Measurements from ENCODE around the gene ZNF358. TPM values are rescaled to one million over a fixed set of nuclear protein-coding genes. Genes with fewer than 3 reads are reported as not detected.

ZNF358 gene
- total and polyA plus RNA-seq, 4 donors: 12.3 to 96.0 (median 59.6) TPM

GRCh38 chr19:7554565-7554964 lies 38.7 kb downstream of the ZNF358 start:
- 83% methylated on average over 25 of the region's 28 CpGs for WGBS (ENCODE audit: insufficient coverage)
- H3K4me3 ChIP-seq (ENCODE audit: low read depth, low read length): no peak overlapping the region
- peaks cover 76% of the 10 kb centered on the region for H3K36me3 ChIP-seq (ENCODE audit: control insufficient read depth, insufficient read depth, low read length)
- peaks cover 16% of the 10 kb centered on the region for H3K4me1 ChIP-seq (ENCODE audit: control insufficient read depth, insufficient read depth, low read length)
- no peak for DNase-seq (ENCODE audit: low read depth in 4 of 6, low spot score in 6 of 6)
- H3K27ac ChIP-seq (ENCODE audit: low read depth, low read length): no peak overlapping the region
- H3K9me3 ChIP-seq (ENCODE audit: control insufficient read depth, insufficient read depth, low read length): no peaks in the 10 kb centered on the region
- no peaks in the 10 kb centered on the region for H3K27me3 ChIP-seq (ENCODE audit: control insufficient read depth, insufficient read depth, low read length)

GRCh38 chr19:7554990-7555864 lies 39.3 kb downstream of the ZNF358 start:
- H3K4me1 ChIP-seq (ENCODE audit: control insufficient read depth, insufficient read depth, low read length): peaks cover 16% of the 10 kb centered on the region
- 49% methylated on average over 55 of the region's 62 CpGs for WGBS (ENCODE audit: insufficient coverage)
- no peak overlapping the region for H3K27ac ChIP-seq (ENCODE audit: low read depth, low read length)
- no peak overlapping the region for H3K4me3 ChIP-seq (ENCODE audit: low read depth, low read length)
- H3K36me3 ChIP-seq (ENCODE audit: control insufficient read depth, insufficient read depth, low read length): peaks cover 73% of the 10 kb centered on the region
- peak in 1 of 6 donors; percentile 46 for DNase-seq (ENCODE audit: low read depth in 4 of 6, low spot score in 6 of 6)
- no peaks in the 10 kb centered on the region for H3K27me3 ChIP-seq (ENCODE audit: control insufficient read depth, insufficient read depth, low read length)
- H3K9me3 ChIP-seq (ENCODE audit: control insufficient read depth, insufficient read depth, low read length): no peaks in the 10 kb centered on the region

- 97% methylated on average over 52 of the region's 54 CpGs for WGBS (ENCODE audit: insufficient coverage)
- Histone ChIP-seq H3K4me1 (ENCODE audit: control insufficient read depth, insufficient read depth, low read length) (peaks cover 2% of the 10 kb centered on the region), H3K9me3 (ENCODE audit: control insufficient read depth, insufficient read depth, low read length) (no peaks in the 10 kb centered on the region), H3K27ac (ENCODE audit: low read depth, low read length) (no peak overlapping the region), H3K27me3 (ENCODE audit: control insufficient read depth, insufficient read depth, low read length) (no peaks in the 10 kb centered on the region), H3K4me3 (ENCODE audit: low read depth, low read length) (no peak overlapping the region), H3K36me3 (ENCODE audit: control insufficient read depth, insufficient read depth, low read length) (peaks cover 82% of the 10 kb centered on the region)
- no peak for DNase-seq (ENCODE audit: low read depth in 4 of 6, low spot score in 6 of 6)
These were observed 40.9 kb downstream of the ZNF358 start for GRCh38 chr19:7556696-7557315.

GRCh38 chr19:7558667-7559066 lies 42.8 kb downstream of the ZNF358 start:
- H3K27me3 ChIP-seq (ENCODE audit: control insufficient read depth, insufficient read depth, low read length): no peaks in the 10 kb centered on the region
- no peak overlapping the region for H3K4me3 ChIP-seq (ENCODE audit: low read depth, low read length)
- H3K27ac ChIP-seq (ENCODE audit: low read depth, low read length): no peak overlapping the region
- 97% methylated on average over 16 of the region's 18 CpGs for WGBS (ENCODE audit: insufficient coverage)
- no peak for DNase-seq (ENCODE audit: low read depth in 4 of 6, low spot score in 6 of 6)
- no peaks in the 10 kb centered on the region for H3K9me3 ChIP-seq (ENCODE audit: control insufficient read depth, insufficient read depth, low read length)
- H3K36me3 ChIP-seq (ENCODE audit: control insufficient read depth, insufficient read depth, low read length): peaks cover 86% of the 10 kb centered on the region
- H3K4me1 ChIP-seq (ENCODE audit: control insufficient read depth, insufficient read depth, low read length): no peaks in the 10 kb centered on the region

DNA sequence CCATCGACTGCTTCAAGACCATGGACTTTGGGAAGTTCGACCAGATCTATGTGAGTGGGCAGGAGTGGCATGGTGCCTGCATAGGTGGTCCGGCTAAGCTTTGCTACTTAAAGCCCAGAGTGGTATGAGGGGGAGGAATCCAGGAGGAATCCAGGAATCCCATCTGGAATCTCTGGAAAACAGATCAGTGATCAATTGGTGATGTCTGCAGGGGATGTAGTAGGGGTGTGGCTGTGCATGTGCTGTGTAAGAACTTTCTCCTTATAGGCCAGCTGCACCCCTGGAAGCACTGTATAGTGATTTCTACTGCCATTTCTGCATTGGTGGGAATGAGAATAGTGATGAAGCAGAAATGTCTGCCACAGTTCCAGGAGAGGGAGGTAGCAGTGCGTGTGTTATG lies 43.2 kb downstream of the ZNF358 start:
- H3K27me3 ChIP-seq (ENCODE audit: control insufficient read depth, insufficient read depth, low read length): no peaks in the 10 kb centered on the region
- H3K4me1 ChIP-seq (ENCODE audit: control insufficient read depth, insufficient read depth, low read length): no peaks in the 10 kb centered on the region
- no peak for DNase-seq (ENCODE audit: low read depth in 4 of 6, low spot score in 6 of 6)
- H3K4me3 ChIP-seq (ENCODE audit: low read depth, low read length): no peak overlapping the region
- WGBS (ENCODE audit: insufficient coverage): 75% methylated on average over 4 of the region's 4 CpGs
- no peak overlapping the region for H3K27ac ChIP-seq (ENCODE audit: low read depth, low read length)
- H3K36me3 ChIP-seq (ENCODE audit: control insufficient read depth, insufficient read depth, low read length): peaks cover 82% of the 10 kb centered on the region
- no peaks in the 10 kb centered on the region for H3K9me3 ChIP-seq (ENCODE audit: control insufficient read depth, insufficient read depth, low read length)

DNA sequence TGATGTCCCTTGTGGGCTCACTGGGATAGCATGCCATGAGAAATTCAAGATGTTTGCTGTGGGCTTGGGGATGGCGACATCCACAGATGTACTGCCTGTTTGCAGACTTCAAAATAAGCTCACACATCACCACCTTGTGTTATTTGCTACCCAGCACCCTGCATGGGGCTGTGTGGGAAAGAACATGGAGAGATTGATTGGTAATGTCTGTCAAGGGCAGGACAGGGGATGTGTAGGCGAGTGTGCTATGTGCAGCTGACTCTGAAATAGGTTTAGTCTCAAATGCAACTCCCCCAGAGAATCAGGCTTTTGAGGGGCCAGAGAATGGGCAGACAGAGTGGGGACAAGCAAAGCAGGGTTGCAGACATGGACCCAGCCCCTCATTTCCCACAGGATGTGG lies 44.4 kb downstream of the ZNF358 start:
- no peak overlapping the region for H3K4me3 ChIP-seq (ENCODE audit: low read depth, low read length)
- no peaks in the 10 kb centered on the region for H3K9me3 ChIP-seq (ENCODE audit: control insufficient read depth, insufficient read depth, low read length)
- H3K4me1 ChIP-seq (ENCODE audit: control insufficient read depth, insufficient read depth, low read length): no peaks in the 10 kb centered on the region
- 78% methylated on average over 1 of the region's 2 CpGs for WGBS (ENCODE audit: insufficient coverage)
- H3K27ac ChIP-seq (ENCODE audit: low read depth, low read length): no peak overlapping the region
- H3K27me3 ChIP-seq (ENCODE audit: control insufficient read depth, insufficient read depth, low read length): no peaks in the 10 kb centered on the region
- peaks cover 74% of the 10 kb centered on the region for H3K36me3 ChIP-seq (ENCODE audit: control insufficient read depth, insufficient read depth, low read length)
- no peak for DNase-seq (ENCODE audit: low read depth in 4 of 6, low spot score in 6 of 6)

- peaks cover 66% of the 10 kb centered on the region for H3K36me3 ChIP-seq (ENCODE audit: control insufficient read depth, insufficient read depth, low read length)
- no peak overlapping the region for H3K27ac ChIP-seq (ENCODE audit: low read depth, low read length)
- no peak overlapping the region for H3K4me3 ChIP-seq (ENCODE audit: low read depth, low read length)
- 87% methylated on average over 11 of the region's 17 CpGs for WGBS (ENCODE audit: insufficient coverage)
- no peaks in the 10 kb centered on the region for H3K27me3 ChIP-seq (ENCODE audit: control insufficient read depth, insufficient read depth, low read length)
- no peaks in the 10 kb centered on the region for H3K9me3 ChIP-seq (ENCODE audit: control insufficient read depth, insufficient read depth, low read length)
- no peak for DNase-seq (ENCODE audit: low read depth in 4 of 6, low spot score in 6 of 6)
- H3K4me1 ChIP-seq (ENCODE audit: control insufficient read depth, insufficient read depth, low read length): no peaks in the 10 kb centered on the region
These were observed 45.4 kb downstream of the ZNF358 start for GRCh38 chr19:7561325-7561724.

DNA sequence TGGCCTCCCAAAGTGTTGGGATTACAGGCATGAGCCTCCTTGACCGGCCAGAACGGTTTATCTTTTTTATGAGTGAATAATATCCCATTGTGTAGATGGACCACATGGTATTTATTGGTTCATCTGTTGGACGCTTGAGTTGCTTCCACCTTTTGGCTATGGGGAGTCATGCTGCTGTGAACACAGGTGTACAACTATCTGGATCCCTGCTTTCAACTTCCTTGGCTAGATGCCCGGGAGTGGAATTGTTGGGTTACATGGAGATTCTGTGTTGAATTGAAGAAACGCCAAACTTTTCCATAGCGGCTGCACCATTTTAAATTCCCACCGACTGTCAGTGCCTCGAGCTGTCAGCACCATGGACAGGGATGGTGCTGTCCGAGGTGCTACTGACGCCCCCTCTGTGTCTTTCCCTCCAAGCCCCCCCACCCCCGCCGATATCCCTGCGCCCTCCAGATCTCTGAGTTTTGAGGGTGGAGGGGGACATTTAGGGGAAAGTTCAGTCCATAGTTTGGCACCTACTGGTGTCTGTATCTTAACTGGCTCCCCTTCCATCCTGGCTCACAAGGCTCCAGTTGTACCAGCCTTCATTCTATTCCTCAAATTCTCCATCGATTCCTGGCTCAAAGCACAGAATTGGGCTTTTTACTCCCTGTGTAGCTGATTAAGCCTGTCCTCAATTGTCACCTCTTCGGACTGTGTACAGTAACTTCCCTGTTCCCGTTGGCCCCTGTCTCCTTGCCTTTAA lies 46.9 kb downstream of the ZNF358 start:
- DNase-seq (ENCODE audit: low read depth in 4 of 6, low spot score in 6 of 6): peak in 1 of 6 donors; percentile 15
- no peaks in the 10 kb centered on the region for H3K27me3 ChIP-seq (ENCODE audit: control insufficient read depth, insufficient read depth, low read length)
- no peak overlapping the region for H3K27ac ChIP-seq (ENCODE audit: low read depth, low read length)
- H3K4me1 ChIP-seq (ENCODE audit: control insufficient read depth, insufficient read depth, low read length): no peaks in the 10 kb centered on the region
- H3K9me3 ChIP-seq (ENCODE audit: control insufficient read depth, insufficient read depth, low read length): no peaks in the 10 kb centered on the region
- peaks cover 52% of the 10 kb centered on the region for H3K36me3 ChIP-seq (ENCODE audit: control insufficient read depth, insufficient read depth, low read length)
- H3K4me3 ChIP-seq (ENCODE audit: low read depth, low read length): no peak overlapping the region
- WGBS (ENCODE audit: insufficient coverage): 74% methylated on average over 4 of the region's 16 CpGs

DNA sequence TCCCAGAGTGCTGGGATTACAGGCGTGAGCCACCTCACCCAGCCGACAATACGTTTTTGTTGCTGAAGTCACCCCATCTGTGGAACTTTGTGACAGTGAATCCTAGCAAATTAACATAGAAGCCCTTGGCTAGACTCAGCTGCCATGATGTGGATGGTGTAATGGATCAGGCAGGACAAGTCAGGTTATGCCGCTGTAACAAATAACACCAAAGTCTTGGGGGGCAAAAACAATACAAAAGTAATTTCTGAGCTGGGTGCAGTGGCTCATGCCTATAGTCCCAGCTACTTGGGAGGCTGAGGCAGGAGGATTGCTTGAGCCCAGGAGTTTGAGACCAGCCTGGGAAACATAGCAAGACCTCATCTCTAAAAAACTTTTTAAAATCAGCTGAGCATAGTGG lies 49.0 kb downstream of the ZNF358 start:
- H3K9me3 ChIP-seq (ENCODE audit: control insufficient read depth, insufficient read depth, low read length): no peaks in the 10 kb centered on the region
- WGBS (ENCODE audit: insufficient coverage): 87% methylated on average over 4 of the region's 4 CpGs
- H3K4me3 ChIP-seq (ENCODE audit: low read depth, low read length): no peak overlapping the region
- no peaks in the 10 kb centered on the region for H3K27me3 ChIP-seq (ENCODE audit: control insufficient read depth, insufficient read depth, low read length)
- peaks cover 31% of the 10 kb centered on the region for H3K36me3 ChIP-seq (ENCODE audit: control insufficient read depth, insufficient read depth, low read length)
- H3K4me1 ChIP-seq (ENCODE audit: control insufficient read depth, insufficient read depth, low read length): no peaks in the 10 kb centered on the region
- DNase-seq (ENCODE audit: low read depth in 4 of 6, low spot score in 6 of 6): no peak
- H3K27ac ChIP-seq (ENCODE audit: low read depth, low read length): no peak overlapping the region

Data from spinal cord (tissue), 10 donors.